BLaER1 (cell line): ENCODE measurements around the gene TENM3.
"Not testable (repeated sequence)": the region's sequence is repeated elsewhere in the genome, so short reads cannot be mapped to it uniquely, and the experiment has no call there.

Experiments
- H3K27ac ChIP-seq: shearing (Covaris generic); formaldehyde crosslinking; 2 replicates; pipeline ENCODE4 v1.8.1; 2022
- H3K27me3 ChIP-seq: shearing (Covaris generic); formaldehyde crosslinking; 2 replicates; pipeline ENCODE4 v1.8.1; 2022
- H3K36me3 ChIP-seq: shearing (Covaris generic); formaldehyde crosslinking; 2 replicates; pipeline ENCODE4 v1.8.1; 2022
- H3K4me1 ChIP-seq: shearing (Covaris generic); formaldehyde crosslinking; 2 replicates; pipeline ENCODE4 v1.8.1; 2022
- H3K4me2 ChIP-seq: shearing (Covaris generic); formaldehyde crosslinking; 2 replicates; pipeline ENCODE4 v1.8.1; 2022
- H3K4me3 ChIP-seq: shearing (Covaris generic); formaldehyde crosslinking; 2 replicates; pipeline ENCODE4 v1.8.1; 2022
- H3K9ac ChIP-seq: shearing (Covaris generic); formaldehyde crosslinking; 2 replicates; pipeline ENCODE4 v1.8.1; 2022
- H3K9me3 ChIP-seq: shearing (Covaris generic); formaldehyde crosslinking; 2 replicates; pipeline ENCODE4 v1.8.1; 2022
- H4K20me1 ChIP-seq: shearing (Covaris generic); formaldehyde crosslinking; 2 replicates; pipeline ENCODE4 v1.8.1; 2022
- Cebpa-rat ChIP-seq: shearing (Covaris generic); IDR thresholded peaks from 2 replicates; pipeline ENCODE4 v1.8.1; 2022

Gene TENM3

DNA sequence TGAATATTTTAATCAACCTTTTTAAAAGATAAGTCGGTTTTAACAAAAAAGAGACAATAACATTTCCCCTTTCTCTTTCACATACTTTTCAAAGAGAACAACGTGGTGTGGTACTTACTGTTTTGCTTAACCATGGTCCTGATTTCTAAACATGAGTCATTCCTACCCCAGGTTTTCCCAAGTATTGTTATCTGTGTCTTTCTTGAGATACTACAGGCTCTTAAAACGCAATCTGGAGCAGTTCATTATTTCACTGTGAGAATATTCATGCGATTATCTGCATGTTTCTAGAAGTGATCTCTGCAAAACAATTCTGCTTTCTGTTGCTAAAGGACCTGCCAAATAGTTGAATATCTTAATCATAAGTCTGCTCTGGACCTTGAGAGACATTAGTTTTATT lies 127.3 kb downstream of the TENM3 start:
- H3K27ac ChIP-seq, result no peak overlapping the region
- no peaks in the 10 kb centered on the region for H4K20me1 ChIP-seq
- no peaks in the 10 kb centered on the region; the same call in 1 of the 2 replicates for H3K36me3 ChIP-seq
- H3K4me2 ChIP-seq, result no peak overlapping the region
- H3K4me3 ChIP-seq, result no peak overlapping the region
- H3K4me1 ChIP-seq, result 0 out of 2 replicates have a peak, but pooled peaks cover 4% of the 10 kb centered on the region
- no peaks in the 10 kb centered on the region; the same call in 1 of the 2 replicates for H3K9me3 ChIP-seq
- no peak overlapping the region for H3K9ac ChIP-seq
- TF ChIP-seq Cebpa-rat, result no peak
- no peaks in the 10 kb centered on the region for H3K27me3 ChIP-seq

GRCh38 chr4:182380771-182381181 lies 137.6 kb downstream of the TENM3 start:
- Histone ChIP-seq H3K36me3 (peaks cover 3% of the 10 kb centered on the region; the same call in 1 of the 2 replicates), H3K9me3 (no peaks in the 10 kb centered on the region), H3K4me1 (peaks cover 2% of the 10 kb centered on the region), H3K27me3 (no peaks in the 10 kb centered on the region), H4K20me1 (no peaks in the 10 kb centered on the region), H3K4me3 (no peak overlapping the region), H3K27ac (no peak overlapping the region), H3K9ac (no peak overlapping the region), H3K4me2 (no peak overlapping the region)
- no peak for TF ChIP-seq Cebpa-rat

DNA sequence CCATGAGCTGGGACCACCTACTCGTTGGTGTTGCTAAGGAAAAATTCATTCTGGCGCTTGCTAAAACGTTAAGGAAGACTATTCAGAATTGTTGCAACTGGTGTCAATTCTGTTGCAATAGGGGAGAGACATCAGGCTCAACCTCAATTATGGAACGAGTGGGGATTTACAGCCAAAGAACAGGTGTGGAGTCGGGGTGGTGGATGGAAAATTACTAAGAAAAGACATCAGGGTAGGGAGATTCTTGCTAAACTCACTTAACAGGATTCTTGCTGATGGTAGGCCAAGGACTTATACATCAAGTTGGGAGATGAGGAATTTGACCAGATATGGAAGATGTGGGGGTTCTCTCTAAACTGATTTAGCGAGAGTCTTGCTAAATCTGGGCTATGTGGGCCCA lies 139.7 kb downstream of the TENM3 start:
- H3K36me3 ChIP-seq, result peaks cover 3% of the 10 kb centered on the region; the same call in 1 of the 2 replicates
- H3K4me2 ChIP-seq, result no peak overlapping the region
- no peaks in the 10 kb centered on the region for H4K20me1 ChIP-seq
- H3K4me3 ChIP-seq, result no peak overlapping the region
- peaks cover 9% of the 10 kb centered on the region for H3K4me1 ChIP-seq
- peaks cover 12% of the 10 kb centered on the region; the same call in 1 of the 2 replicates for H3K9me3 ChIP-seq
- no peaks in the 10 kb centered on the region for H3K27me3 ChIP-seq
- H3K27ac ChIP-seq, result no peak overlapping the region
- no peak for TF ChIP-seq Cebpa-rat
- H3K9ac ChIP-seq, result no peak overlapping the region

DNA sequence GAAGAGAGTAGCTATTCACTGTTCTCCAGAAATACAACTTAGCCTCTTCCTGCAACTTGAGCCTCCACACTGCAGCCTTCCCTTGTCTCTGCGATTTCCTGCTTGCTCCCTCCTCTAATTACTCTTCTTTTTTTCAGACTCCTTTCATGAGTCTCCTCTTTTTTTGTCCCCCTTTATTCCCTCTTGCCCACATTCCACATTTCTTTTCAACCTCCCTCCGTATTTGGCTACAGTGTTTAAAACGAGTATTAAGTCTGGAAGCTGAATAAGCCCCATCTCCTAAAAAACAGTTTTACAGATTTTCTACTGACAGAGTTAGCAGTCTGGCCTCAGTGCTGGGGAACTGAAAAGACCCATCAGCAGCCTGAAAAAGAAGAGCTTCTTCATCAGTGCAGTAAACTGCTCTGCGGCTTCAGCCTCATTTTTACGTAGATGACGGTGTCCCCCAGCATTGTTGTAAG lies 141.5 kb downstream of the TENM3 start:
- Histone ChIP-seq H3K9me3 (peaks cover 12% of the 10 kb centered on the region; the same call in 1 of the 2 replicates), H3K4me3 (no peak overlapping the region), H3K9ac (no peak overlapping the region), H3K27ac (no peak overlapping the region), H3K27me3 (no peaks in the 10 kb centered on the region), H3K4me1 (peaks cover 9% of the 10 kb centered on the region), H4K20me1 (no peaks in the 10 kb centered on the region), H3K36me3 (peaks cover 3% of the 10 kb centered on the region; the same call in 1 of the 2 replicates), H3K4me2 (no peak overlapping the region)
- no peak for TF ChIP-seq Cebpa-rat

DNA sequence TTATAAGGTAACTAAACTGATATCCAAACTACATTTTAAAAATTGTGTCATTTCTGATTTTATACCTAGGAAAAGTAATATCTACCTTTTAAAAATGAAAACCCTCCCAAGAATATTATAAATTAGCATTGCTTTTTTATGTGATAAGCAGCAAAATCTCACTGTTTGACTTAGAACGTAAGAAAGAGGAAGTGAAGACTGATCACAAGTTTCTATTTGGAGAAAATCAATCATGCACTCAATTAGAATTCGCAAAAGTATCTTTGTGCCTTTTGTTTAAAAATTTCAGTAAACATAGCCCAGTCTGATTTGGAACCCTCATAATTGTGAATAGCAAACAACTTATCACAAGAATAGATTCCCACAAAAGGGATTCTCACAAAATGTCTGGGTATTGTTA lies 142.7 kb downstream of the TENM3 start:
- Histone ChIP-seq H4K20me1 (no peaks in the 10 kb centered on the region), H3K27me3 (no peaks in the 10 kb centered on the region), H3K4me2 (peak overlapping the region; percentile 25; the same call in 1 of the 2 replicates), H3K4me3 (no peak overlapping the region), H3K27ac (0 out of 2 replicates have a peak overlapping the region, but pooled peaks have one; percentile 22), H3K9ac (no peak overlapping the region), H3K36me3 (peaks cover 3% of the 10 kb centered on the region; the same call in 1 of the 2 replicates), H3K9me3 (peaks cover 19% of the 10 kb centered on the region; the same call in 1 of the 2 replicates), H3K4me1 (peaks cover 9% of the 10 kb centered on the region)
- TF ChIP-seq Cebpa-rat, result no peak

- H3K4me1 ChIP-seq, H3K4me2 ChIP-seq: not testable (repeated sequence)
- H3K9me3 ChIP-seq, result peaks cover 19% of the 10 kb centered on the region; the same call in 1 of the 2 replicates
Observed at GRCh38 chr4:182386576-182386975, 143.4 kb downstream of the TENM3 start.

GRCh38 chr4:182391111-182391684 lies 148.0 kb downstream of the TENM3 start:
- no peak for TF ChIP-seq Cebpa-rat
- H3K4me3 ChIP-seq, result no peak overlapping the region
- H3K27ac ChIP-seq, result no peak overlapping the region

More at GRCh38 chr4:182386576-182386975, 143.4 kb downstream of the TENM3 start:
- not testable (repeated sequence) for H3K36me3 ChIP-seq, H3K27me3 ChIP-seq, H3K4me3 ChIP-seq, H3K9ac ChIP-seq, H4K20me1 ChIP-seq
- 0 out of 2 replicates have a peak overlapping the region, but pooled peaks have one; percentile 22 for H3K27ac ChIP-seq

DNA sequence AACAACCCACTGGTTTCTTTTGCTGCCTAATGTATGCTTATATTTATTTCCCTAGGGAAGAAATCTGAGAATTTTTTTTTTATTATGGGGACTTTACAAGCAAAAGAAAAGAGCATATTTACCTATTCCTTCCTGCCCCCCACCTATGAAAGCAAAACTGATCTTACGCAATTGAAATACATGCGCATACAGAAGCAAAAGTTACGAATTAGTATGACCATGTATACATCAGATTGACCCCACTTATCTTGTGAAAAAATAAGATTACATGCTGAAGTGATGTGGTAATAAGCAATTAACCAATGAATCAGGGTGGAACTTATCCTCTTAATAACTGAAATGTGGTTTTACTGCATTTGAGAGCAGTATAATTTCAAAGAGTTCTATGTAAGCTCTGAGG lies 151.0 kb downstream of the TENM3 start:
- no peak for TF ChIP-seq Cebpa-rat
- H3K4me2 ChIP-seq, result no peak overlapping the region
- no peak overlapping the region for H3K4me3 ChIP-seq

More at GRCh38 chr4:182391111-182391684, 148.0 kb downstream of the TENM3 start:
- peaks cover 3% of the 10 kb centered on the region for H3K4me1 ChIP-seq
- no peak overlapping the region for H3K9ac ChIP-seq
- no peak overlapping the region for H3K4me2 ChIP-seq
- no peaks in the 10 kb centered on the region for H4K20me1 ChIP-seq
- no peaks in the 10 kb centered on the region for H3K27me3 ChIP-seq
- no peaks in the 10 kb centered on the region for H3K36me3 ChIP-seq
- H3K9me3 ChIP-seq, result peaks cover 19% of the 10 kb centered on the region; the same call in 1 of the 2 replicates

DNA sequence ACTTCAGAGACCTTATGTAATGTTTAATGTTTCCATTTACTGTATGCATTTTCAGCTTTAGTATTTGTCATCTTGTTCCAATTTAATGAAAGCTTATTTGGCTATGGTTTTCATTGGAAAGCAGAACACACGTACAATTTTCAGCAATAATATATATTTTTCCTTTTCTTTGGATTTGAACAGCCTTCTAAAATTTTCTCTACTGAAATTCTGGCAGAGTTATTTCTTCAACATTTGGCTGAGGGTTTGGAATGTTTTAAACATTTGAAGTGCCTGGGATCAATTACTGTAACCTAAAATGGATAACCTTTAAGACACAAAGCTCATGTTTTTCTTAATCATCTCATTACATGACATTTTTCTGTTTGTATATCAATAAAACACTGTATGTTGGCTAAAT lies 156.9 kb downstream of the TENM3 start:
- Histone ChIP-seq H3K4me2 (no peak overlapping the region), H3K4me3 (no peak overlapping the region), H4K20me1 (no peaks in the 10 kb centered on the region), H3K9me3 (no peaks in the 10 kb centered on the region; the same call in 1 of the 2 replicates), H3K4me1 (no peaks in the 10 kb centered on the region), H3K27me3 (no peaks in the 10 kb centered on the region), H3K27ac (no peak overlapping the region), H3K9ac (no peak overlapping the region), H3K36me3 (no peaks in the 10 kb centered on the region)
- no peak for TF ChIP-seq Cebpa-rat

More for the DNA sequence above, 151.0 kb downstream of the TENM3 start:
- Histone ChIP-seq H3K36me3 (no peaks in the 10 kb centered on the region), H3K9ac (no peak overlapping the region), H3K27me3 (no peaks in the 10 kb centered on the region), H3K27ac (no peak overlapping the region), H3K9me3 (0 out of 2 replicates have a peak, but pooled peaks cover 7% of the 10 kb centered on the region), H4K20me1 (no peaks in the 10 kb centered on the region), H3K4me1 (no peaks in the 10 kb centered on the region)

DNA sequence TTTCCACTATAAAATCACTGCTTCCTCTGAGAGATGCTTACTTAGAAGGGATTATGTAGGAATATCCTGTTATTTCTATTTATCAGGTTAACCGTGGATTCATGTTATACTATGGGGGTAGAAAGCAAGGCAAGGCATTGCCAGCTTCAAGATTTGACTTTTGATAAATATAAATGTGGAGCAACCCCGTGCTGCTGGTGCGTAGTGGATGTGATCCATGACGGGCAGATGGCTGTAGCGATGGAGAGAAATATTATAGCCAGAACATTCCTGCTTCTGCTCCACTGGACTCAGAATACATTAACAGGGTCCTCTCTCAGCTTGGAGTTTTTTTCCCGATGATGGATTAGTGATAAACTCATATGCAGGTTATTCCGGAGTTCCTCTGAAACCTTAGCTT lies 157.6 kb downstream of the TENM3 start:
- no peak for TF ChIP-seq Cebpa-rat
- Histone ChIP-seq H3K27me3 (no peaks in the 10 kb centered on the region), H3K4me2 (no peak overlapping the region), H3K4me1 (no peaks in the 10 kb centered on the region), H3K9ac (no peak overlapping the region), H3K4me3 (no peak overlapping the region), H3K27ac (no peak overlapping the region), H3K9me3 (no peaks in the 10 kb centered on the region; the same call in 1 of the 2 replicates), H4K20me1 (no peaks in the 10 kb centered on the region), H3K36me3 (no peaks in the 10 kb centered on the region)
